GM11168 (cell line): ENCODE measurements around the gene DCAF5.
"Not testable (repeated sequence)": the region's sequence is repeated elsewhere in the genome, so short reads cannot be mapped to it uniquely, and the experiment has no call there.

Experiments
- in situ Hi-C: fragments of 300-500 bp; cut with MboI; formaldehyde crosslinking; loops from one replicate; pipeline ENCODE4 v1.12.0; 2022; ENCODE audit warnings: low sequenced_read_pairs; ENCODE audit not compliant: unreplicated experiment

DCAF5 gene

DNA sequence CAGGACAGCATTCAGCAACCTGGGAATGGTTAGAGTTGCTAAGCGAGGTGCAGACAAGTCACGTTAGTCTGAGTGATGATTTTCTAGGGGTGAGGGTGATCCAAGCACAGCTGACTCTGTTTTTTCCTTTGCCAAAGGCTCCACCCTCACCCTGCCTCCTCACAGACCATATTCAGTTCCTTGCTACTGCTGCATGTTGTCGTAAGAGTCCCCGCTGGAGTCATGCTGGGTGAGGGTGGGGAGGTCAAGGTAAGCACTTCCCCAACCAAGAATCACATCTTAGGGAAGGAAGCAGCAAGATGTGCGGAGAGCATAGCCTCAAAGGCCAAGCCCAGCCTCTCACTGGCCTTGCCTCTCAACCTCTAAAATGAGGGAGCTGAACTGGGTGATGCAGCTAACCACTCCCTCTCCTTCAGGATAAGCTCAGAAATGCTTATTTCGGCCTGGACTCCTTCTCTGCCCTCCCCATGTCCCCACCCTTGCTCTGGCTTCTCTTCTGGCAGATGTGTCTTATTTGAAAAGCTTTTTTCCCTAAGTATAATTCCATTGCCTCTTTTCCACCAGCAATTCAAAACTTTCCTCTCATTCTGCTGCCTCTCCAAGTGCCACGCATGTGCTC, 107.0 kb downstream of the DCAF5 start:
- in situ Hi-C loops: no loop called here

DNA sequence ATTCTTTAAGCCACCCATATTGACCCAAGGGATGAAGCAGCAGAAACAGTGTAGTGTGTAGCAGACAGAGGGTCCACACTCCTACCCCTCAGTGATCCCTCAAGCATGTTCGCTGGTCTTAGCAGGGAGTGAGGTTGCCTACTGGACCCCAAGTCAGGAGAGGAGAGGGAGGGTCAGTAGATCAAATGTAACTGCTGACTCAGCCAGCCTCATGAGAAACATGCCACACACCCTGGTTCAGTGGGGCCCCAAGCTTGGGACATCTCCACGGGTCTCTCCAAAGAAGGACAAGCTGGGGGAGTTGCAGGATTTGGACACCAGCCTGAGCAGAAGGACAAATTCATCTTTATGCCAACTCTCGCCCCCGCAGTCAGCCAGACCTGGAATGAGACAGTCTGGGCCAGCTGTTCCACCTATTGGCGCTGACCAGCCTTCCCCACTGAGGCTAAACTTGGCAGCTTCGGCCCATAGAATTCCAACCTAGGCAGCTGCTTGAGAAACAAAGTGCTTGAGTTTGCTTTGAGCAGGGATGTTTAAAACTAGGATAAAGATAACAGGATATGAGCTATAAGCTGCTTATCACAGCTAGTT, 107.9 kb downstream of the DCAF5 start:
- in situ Hi-C loops: no loop called here

DNA sequence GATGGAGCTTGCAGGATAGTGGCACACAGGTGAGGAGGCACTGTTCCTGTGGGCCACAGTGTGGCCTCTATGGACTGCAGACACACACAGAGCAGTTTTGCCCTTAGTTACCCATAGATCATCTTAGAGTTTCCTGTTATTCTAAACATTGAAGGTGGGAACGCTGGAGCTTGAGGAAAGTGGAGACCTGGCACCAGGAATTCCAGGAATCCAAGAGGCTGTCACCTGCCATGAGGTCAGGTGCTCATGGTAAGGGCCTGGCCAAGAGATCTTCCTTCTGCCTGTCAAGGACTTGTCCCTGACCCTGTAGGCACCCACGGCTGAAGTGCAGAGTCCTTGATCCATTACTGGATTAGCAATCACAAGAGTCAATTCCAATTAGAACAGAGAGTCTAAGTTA, 108.6 kb downstream of the DCAF5 start:
- in situ Hi-C loops: no loop called here

DNA sequence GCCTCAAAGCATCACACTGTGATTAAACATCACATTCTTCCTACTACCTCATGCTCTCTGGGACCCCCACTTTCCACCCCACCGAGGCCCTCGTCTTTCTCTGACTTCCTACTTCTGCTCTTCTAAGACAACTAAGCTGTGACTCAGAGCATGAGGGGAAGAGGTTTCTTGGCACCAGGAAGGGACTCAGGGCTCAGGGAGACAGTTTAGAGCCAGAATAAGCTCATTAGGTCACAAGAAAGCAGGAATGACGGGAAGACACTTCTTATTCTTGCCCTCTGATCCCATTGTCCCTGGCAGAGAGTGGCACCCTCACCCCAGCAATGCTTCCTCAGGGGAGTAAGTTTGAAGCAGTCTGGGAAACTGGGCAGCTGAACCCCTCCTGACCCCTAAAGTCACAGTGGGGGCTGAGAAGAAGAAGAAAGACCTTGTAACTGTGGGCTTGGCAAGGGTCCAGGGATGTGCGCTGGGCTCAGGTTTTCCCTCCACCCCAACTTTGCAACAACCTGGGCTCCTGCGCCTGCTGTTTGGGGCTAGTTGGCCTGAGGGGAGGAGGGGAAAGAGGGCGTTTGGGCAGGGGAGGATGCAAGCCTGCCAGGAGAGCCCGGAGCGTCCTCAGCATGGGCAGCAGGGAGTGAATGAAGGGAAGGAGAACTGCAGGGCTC, 109.2 kb downstream of the DCAF5 start:
- in situ Hi-C loops: no loop called here

DNA sequence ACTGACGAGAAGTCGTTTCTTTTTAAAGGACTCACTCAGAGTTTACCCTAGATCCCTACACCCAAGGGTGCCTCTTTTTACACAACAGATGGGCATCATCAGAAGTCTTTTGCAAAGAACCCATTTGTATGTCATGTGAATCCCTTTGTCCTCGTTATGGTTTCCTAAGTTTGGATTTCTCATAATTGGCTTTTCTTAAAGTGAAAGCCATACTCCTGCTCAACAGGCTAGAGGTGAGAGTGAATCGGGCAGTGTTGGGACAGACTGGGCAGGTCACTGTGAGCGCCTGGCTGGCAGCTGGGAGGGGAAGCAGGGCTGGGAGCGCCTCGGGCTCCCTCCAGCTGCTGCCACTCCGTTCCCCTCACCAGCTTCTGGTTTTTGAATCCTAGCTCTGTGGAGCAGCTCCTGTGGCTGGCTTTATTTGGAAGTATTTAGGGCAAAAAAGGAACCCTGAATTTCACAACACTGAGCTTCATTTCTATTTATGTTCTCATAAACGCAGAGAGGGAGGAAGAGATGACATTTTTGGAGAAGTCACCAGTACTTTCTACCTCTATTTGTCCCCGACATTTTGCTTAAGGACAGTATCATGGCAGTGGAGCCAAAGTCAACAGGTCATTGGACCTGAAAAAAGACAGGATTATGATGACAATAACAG, 110.0 kb downstream of the DCAF5 start:
- in situ Hi-C loops: no loop called here

DNA sequence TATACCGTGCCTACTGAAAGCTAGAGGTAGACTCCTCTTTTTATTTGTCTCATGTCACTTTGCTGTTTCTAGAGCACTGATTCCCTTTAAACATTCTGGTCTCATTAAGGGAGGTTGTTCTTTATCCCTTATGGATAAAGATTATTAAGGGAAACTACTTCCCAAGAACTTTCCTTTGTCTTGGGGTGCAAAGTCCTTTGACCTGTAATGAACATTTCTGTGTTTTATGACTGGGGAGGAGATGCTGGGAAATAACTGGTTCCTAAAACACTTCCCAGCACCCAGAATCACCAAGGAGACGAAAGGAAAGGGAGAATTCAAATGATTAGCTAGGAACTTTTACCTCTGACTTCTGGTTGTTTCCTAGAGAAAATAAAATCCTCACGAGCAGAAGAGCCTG, 110.6 kb downstream of the DCAF5 start:
- in situ Hi-C loops: no loop called here

DNA sequence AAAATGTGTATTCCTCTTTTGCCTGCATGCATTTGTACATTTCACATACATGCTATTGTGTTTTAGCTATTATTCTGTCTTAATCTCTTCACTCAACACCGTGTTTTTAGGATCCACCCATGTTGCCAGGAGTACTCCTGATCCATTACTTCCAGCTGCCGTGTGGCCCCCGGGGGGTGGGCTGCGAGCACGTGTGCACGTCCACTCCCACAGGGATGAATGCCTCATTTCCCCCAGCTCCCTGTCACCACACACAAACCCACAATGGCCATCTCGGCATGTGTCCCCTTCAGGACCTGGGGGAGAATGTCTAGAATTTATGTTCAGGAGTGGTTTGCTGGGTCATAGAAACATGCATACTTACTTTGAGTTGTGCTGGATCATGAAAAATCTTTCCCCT, 111.1 kb downstream of the DCAF5 start:
- in situ Hi-C loops: no loop called here

DNA sequence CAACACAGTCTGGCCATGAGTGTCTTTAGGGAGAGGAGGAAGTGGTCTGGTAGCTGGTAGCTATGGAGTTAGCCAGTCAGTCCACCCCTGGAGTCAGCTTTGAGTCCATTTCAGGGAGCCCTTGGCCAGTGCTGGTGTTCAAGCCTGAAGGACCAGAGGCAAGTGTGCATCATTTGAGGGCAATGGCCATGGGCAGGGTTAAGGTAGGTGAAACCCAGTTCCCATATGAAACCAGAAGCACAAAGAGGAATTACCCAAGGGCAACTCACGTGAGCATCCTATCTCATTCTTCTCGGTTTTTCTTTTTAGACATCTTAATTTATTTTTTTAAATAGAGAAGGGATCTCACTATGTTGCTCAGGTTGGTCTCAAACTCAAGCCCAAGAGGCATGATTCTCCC, 112.6 kb downstream of the DCAF5 start:
- in situ Hi-C loops: no loop called here

DNA sequence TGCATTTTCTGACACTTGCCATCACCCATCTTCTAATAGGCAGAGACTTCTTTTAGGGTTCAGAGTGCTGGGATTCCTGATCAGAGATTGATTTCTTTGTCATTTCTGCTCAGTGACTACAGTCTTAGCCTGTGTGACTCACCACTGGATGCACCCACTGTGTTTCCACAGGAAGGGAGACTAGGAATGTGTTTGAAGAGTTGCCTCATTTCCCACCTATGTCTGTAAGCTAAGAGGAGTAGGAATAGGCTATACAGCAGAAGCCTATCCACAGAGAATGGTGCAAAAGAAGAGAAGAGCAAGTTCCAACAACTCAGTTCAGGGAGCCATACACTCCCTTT, 113.7 kb downstream of the DCAF5 start:
- in situ Hi-C loops: no loop called here

DNA sequence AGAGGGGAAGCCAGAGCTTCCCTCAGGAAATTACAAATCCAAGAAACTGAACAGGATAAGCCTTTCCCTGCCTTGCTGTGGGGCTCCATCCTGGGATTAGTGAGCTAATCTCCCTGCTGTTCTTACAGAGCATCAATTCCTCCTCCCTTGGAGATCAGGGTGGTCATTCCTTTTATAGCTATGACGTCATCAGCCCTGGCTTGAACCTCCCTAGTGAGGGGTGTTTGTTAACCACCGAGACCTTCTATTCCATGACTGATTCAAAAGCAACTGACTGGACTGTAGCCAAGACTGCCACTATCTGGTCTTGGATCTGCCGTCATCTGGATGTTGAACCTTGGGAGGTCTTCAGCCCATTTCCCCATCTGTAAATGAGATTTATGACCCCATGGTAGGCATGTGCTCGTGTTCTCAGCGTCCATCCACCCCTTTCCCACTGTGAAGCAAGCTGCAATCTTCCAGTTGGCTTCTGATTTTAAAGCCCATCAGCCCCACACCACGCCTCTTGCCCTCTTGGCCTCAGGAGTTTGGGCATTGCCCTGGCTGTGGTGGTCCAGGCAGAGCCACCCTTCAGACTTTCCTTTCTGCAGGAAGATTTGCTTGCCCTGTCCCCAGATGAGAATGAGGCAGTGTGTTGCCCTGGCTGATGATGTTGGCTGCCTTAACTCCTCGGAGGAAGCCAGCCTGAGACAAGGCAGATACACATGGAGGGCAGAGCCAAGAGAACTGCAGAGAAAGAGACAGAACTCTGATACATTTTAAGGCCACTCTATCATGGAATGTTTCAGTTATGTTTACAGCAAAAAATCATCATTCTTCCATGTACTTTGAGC, 114.2 kb downstream of the DCAF5 start:
- in situ Hi-C loops: no loop called here

DNA sequence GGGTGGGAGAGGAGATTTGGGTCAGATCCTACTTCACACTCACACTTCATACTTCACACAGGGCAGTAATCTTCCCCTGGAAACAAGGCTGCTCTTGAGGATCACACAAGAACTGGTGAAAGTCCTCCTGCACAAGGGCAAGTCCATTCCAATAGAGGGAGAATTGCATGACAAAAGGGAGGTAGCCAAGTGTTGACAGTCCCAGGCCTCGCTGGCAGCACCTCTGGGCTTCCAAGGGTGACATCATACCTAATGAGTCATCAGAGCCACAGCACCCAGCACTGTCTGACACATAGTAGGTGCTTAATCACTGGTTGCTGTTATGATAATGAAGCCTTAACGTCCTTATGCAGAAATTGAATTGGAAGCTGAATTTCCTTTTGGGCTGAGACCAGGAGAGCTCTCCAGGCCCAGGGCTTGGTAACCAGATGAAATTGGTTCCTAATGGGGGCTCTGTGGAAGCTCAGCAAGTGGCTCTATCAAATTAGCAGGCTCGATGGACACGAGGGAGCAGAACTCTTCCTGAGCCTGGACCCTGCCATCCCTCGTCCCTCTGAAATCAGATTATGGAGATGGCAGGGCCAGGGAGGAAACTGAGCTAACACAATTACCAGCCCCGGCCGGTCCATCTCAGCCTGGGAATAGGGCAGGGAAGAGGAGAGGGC, 115.0 kb downstream of the DCAF5 start:
- in situ Hi-C loops: no loop called here

DNA sequence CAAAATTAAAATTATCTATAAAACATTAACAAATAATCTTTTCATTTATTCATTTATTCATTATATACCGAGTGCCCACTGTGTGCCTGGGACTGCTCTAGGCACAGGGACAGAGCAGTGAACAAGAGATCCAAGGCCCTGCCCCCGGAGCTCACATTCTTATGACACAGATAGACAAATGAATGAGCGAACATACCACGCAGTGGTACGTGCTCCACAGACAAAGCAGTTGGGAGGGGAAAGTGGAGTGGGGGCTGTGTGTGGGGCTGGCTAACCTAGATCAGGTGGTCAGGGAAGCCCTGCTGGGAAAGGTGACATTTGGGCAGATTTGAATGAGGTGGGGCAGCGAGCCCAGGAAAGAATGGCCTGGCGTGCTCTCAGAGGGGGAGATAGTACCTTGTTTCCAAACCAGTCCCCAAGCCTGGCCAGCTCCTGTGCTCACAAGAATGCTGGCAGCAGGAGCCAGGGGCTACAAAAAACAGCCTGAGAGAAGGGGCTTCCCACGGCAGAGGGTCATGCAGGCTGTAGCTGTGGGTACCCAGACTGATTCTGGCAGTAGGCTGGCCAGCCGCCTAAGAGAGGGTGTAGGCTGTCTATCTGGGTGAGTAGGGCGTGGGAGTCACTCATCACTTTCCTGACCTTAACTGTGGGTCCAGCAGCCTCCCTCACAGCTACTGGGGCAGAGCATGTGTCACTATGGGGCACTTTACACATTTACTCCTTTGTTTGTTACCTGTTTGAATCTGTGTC, 116.0 kb downstream of the DCAF5 start:
- in situ Hi-C loops: no loop called here

DNA sequence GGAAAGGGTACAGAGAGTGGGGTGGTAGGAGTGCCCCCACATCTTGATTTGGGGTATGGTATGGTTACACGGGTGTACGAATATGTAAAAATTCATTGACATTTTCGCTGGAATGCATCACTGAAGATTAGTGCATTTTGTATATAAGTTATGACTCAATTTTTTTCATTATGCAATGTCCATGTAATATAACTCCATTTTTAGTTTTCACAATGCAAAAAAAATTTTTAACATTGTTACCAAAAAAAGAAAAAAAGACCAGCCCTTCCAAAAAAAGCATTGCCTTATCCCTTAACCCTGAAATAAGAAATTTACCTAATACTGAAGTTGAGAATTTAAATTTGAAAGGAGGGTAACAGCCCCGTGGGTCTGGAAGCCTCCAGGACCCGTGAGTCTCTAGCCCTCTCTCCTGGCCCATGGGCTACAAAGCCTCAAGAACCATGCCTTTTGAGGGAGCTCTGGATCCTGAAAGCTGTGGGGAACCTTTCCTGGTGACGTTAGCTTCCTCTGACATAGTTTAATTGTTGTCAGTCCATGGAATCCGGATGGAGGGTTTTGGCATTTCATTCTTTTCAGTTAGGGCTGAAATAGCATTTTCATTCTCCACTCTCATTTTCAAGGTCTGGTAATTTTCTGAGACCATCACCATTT, 118.2 kb downstream of the DCAF5 start:
- in situ Hi-C loops: no loop called here

DNA sequence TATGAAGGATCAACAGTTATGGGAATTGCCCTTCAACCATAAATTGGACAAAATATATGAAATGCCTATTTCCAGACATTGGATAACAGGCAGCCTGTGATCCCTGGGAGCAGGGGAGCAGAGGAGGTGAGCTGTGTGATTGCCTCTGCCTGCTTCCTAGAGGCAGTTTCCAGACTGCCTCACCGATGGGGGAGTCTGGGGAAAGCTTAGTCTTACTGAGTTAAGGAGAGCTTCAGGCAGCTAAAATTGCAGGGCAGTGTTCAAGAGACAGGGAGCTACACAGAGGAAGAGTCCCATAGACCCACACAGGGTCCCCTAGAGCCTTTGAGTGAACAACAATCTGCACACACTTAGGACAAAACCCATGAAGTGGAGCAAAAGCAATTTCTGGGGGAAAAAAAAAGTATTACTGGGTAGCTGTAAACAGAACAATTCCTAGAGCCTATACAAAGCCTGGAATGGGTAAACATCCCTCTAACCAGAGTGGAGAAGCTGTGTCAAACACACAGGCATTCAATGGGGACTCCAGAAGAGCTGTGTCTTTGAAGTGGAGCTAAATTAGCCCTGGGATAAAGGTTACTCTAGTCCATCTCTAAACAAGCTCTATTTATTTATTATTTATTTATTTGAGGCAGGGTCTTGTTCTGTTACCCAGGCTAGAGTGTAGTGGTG, 125.5 kb downstream of the DCAF5 start:
- in situ Hi-C loops: no loop called here

DNA sequence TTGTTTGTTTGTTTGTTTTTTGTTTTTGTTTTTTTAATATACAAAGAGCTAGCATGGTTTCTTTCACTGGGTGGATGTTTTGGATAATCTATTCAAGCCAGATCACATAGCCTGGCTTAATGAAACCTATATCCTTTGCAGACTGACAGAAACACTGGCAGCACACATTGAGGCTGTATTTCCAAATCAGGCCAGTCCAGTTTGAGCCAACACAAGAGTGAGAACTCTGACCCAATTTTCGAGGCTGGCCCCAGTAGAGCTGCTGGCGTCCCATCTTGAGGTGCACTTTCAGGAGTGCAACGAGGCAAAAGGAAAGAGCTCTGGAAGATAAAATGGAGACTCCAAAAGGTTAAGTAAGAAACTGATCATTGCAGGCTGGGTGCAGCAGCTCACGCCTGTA, 129.9 kb downstream of the DCAF5 start:
- in situ Hi-C loops: no loop called here

DNA sequence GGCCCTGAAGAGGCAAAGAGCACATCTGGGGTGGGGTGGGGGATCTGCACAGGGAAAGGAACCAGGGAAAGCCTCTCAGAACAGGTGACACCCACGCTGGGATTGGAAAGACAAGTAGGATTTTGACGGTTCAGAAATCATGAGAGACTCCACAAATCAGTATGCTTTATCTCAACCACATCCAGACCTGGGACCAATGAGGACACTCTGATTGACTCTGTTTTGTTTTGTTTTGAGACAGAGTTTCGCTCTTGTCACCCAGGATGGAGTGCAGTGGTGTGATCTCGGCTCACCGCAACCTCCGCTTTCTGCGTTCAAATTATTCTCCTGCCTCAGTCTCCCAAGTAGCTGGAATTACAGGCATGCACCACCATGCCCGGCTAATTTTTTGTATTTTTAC, 130.8 kb downstream of the DCAF5 start:
- in situ Hi-C loops: not testable (repeated sequence)

DNA sequence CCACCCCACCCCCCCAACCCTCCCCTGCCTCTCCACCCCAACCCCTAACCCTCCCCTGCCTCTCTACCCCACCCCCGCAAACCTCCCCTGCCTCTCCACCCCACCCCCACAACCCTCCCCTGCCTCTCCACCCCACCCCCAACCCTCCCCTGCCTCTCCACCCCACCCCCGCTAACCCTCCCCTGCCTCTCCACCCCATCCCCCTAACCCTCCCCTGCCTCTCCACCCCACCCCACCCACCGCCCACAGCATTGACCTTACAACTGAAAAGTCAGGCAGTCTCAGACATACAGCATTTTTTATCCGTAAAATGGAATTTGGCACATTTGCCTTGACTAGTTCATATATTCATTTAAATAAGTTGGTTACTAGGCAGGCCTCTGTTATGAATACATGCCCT, 135.2 kb downstream of the DCAF5 start:
- in situ Hi-C loops: no loop called here

DNA sequence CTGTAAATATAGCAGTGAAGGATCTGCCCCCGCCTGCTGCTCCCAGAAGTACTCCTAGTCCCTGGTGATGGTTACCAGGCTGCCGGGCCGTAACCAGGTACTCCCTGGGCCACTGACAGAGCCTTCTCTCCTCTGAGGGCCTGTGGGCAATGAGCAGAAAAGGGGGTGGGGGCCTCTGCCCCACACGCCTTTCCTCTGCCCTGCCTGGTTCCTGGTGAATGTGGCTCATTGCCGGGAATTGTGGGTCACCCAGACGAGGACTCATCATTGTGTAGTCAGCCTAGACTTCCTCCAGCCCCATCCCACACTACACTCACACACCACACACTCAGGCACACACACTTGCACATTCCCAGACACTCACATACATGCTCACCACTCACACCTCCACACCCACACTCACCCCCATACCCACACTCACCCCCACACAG, 138.1 kb downstream of the DCAF5 start:
- in situ Hi-C loops: no loop called here
